Kidney capillary endothelial cell (primary cell): Measurements from ENCODE around the gene RGS6.
"Not testable (repeated sequence)": the region's sequence is repeated elsewhere in the genome, so short reads cannot be mapped to it uniquely, and the experiment has no call there.

Experiments used
- DNase-seq: peaks from one replicate; pipeline ENCODE4 v3.0.0-alpha.2; 2018; ENCODE audit warnings: low spot score

Gene RGS6

GRCh38 chr14:71932229-71932981, at the start of gene RGS6:
Gene RGS6 (plus strand): TSS chr14:71932429.
- peak; percentile 22 for DNase-seq

GRCh38 chr14:71883094-71883493, 49.1 kb upstream of the RGS6 start:
- DNase-seq = no peak

DNA sequence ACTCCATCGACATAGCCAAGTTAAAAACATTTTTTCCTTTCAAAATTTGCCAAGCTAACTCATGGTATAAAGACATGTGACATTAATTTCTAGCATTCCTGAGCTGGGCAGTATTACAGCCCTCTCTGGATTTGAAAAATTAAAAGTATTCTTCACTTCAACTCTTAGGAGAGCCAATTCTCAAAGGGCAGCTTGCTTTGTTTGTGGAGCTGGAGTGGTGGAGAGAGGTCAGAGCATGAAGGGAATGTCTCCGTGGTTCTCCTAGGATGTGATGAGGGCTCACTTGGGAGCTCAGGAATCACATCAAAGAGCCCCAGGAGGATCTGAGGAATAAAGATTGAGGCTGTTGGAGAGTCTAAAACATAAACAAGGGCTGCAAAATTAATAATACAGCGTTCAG, 46.9 kb upstream of the RGS6 start:
- no peak for DNase-seq

- not testable (repeated sequence) for DNase-seq
Measured at GRCh38 chr14:71887802-71888201, 44.4 kb upstream of the RGS6 start.

- no peak for DNase-seq
Measured at GRCh38 chr14:71890541-71890940, 41.7 kb upstream of the RGS6 start.

GRCh38 chr14:71891185-71891584, 41.0 kb upstream of the RGS6 start:
- no peak for DNase-seq

DNA sequence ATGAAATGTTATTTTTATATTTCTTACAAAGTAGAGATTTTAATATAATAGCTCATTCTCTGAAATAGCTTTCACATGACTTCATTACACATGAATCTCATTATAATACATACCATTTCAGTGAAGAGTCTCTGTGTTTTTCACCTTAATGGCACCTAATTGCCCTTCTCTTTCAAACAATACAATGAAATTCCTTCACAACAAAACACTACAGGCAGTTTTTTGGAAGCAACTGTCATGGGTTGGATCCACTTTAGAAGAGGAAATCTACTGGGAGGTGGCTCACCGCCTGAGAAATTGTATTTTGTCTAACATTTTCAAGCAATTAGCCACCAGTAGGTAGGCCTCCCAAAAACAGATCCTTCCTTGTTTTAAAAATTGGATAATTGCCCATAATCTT, 40.3 kb upstream of the RGS6 start:
- DNase-seq = no peak

DNA sequence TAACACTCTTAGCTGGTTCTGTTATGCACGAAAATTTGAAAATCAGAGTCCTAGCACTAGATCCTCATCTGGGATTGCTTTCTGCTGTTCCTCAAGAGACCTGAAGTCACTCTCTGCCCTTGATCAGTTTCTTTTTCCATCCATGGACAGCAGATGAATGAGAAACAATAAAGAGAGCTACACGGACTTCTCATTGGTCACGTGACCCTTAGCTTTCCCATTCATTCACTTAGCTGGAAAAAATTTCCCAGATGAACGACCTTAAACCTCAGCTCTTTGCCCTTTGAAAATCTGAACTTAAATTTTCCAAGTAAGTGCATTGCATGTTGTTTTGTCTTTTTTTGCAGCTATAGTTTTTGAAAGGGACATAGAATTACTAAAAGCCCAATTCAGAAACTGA, 27.2 kb upstream of the RGS6 start:
- no peak for DNase-seq

DNA sequence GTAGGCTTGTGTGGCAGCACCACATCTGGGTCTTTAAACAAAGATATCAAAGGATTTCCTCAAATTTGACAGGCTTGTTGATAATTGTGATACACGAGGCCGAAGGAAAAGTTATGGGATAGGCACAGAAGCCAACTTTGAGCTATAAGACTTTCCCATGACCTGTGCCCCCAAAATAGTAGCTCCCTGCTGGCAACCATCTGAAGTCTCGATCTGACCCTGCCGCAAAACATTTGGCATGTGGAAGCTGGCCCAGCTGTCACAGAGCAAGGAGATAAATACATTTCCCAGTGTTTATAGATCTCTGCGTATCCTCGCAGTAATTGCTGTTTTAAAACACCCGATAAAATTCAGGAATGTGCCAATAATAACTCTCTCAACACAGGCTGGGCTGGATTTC, 26.4 kb upstream of the RGS6 start:
- no peak for DNase-seq

- no peak for DNase-seq
Measured at GRCh38 chr14:71907793-71908515, 24.3 kb upstream of the RGS6 start.

DNA sequence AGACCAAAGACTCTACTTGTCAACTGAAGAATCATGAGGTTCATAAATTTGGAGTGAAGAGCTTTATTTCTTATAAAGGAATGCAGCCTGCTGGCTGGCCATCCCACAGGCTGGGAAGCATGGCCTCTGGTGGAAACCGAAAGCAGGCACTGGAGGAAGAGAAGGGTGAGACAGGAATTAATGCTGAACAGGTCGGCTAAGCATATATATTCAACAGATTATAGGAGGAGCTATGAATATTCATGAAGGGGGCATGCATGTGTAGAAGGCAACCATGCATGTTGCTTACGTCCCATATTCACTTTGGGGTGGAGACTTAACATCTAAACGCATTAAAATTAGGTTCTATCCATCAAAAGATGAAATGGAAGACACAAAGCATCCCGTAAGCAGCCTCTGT, 20.6 kb upstream of the RGS6 start:
- DNase-seq = no peak

- no peak for DNase-seq
Measured at GRCh38 chr14:71913342-71913741, 18.9 kb upstream of the RGS6 start.

DNA sequence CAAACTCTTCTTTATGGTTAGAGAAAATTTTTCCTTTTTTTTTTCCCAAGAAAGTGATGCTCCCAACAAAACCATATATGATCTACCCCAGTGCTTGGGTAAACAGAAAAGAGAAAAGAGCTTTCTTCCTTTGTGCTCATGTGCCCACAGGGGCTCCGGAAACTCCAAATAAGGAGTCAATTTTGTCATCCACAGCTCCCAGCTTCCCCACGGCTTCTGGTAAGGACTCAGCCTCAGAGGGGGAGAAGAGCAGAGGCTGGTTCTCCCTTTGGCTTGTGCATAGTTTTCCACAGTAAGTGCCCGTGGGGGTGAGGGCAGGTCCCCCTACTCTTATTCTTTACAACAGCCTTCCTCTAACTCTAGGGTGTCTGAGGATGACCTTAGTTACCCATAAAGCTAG, 13.3 kb upstream of the RGS6 start:
- DNase-seq = no peak

- no peak for DNase-seq
Measured at GRCh38 chr14:71923513-71923912, 8.7 kb upstream of the RGS6 start.

- DNase-seq = no peak
Measured at GRCh38 chr14:71931492-71932228, 569 bp upstream of the RGS6 start.

GRCh38 chr14:71933001-71933587, 865 bp downstream of the RGS6 start:
- DNase-seq = peak; percentile 23

DNA sequence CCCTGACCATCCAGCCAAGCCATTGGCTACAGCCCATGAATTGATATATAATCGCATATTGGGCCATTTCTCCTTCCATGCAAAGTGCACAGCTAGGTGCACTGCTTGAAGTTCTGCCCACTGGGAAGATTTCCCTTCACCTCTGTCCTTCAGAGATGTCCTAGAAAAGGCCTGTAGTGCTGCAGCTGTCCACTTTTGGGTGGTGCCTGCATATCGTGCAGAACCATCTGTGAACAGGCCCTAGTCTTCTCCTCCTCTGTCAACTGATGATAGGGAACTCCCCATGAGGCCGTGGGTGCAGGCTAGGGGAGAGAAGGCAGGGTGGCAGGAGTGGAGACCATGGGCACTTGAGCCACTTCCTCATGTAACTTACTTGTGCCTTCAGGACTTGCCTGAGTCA, 6.0 kb downstream of the RGS6 start:
- not testable (repeated sequence) for DNase-seq

GRCh38 chr14:71939344-71939743, 7.1 kb downstream of the RGS6 start:
- DNase-seq = not testable (repeated sequence)

DNA sequence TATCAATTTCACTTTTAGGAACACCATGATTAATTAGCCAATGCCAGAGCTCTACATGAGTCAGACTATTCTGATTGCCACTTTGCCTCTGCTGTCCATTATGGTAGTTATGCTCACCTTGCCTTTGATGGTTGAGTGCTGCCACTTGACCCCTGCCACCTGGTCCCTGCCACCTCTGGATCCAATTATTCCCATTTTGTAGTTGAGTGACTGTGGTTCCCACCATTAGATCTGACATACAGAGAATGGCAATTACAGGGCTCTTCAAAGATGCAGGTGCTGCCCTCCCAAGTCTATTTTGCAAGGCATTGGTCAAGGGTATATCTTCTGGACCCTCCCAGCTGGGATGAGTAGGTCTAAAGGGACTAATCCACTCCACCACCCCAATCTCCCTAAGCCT, 8.3 kb downstream of the RGS6 start:
- not testable (repeated sequence) for DNase-seq

DNA sequence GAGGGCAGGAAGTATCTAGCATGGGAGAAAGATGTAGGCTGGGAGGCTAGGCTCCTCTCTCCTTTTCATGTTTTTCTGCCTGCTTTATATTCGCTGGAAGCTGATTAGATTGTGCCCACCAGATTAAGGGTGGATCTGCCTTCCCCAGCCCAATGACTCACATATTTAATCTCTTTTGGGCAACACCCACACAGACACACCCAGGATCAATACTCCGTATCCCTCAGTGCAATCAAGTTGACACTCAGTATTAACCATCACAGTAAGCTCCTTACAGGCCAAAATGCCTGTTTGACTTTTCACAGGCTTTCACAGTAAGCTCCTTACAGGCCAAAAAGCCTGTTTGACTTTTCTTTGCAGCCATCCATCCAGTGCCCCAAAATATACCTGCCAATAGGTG, 9.4 kb downstream of the RGS6 start:
- DNase-seq = not testable (repeated sequence)

DNA sequence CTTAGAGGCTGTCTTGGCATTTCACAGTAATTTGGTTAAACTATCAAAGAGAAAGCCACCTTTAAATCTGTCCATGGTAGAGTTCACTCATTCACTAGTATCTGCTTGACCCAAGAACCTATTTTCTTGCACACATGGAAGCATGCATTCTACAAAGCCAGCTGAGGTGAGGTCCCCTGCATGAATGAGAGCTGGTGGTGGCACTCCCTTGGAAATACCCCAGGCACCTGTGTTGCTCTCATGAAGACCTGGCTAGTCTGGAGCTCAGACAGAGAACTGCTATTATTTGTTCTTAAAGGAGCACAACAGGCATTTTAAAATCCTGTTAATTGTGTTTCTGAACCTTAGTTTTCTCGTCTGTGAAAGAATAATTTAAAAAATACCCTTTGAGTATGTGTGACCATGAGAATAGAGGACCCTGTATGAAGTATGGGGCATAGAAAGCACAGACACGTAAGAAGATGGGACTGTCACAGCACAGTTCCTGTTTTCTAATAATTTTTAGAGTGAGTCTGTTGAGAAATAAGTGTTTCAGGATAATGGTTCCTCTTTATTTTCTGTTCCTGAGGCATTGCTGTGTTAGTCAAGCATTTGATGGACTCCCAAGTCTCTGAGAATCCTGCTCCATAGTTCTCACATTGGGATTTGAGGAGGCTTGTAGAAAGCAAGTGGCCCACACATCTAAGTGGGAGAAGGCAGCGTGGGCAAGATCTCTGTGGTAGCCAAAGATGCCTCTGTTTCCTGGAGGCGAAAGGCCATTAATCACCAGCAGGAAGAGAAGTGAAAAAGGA, 10.9 kb downstream of the RGS6 start:
- DNase-seq = no peak

GRCh38 chr14:71943695-71944018, 11.4 kb downstream of the RGS6 start:
- peak; percentile 27 for DNase-seq
